NCI-H1694 treated with DMSO at 0.1 percent for 48 hours (cell line): ENCODE measurements around the gene FMN2.
"Not testable (repeated sequence)": the region's sequence is repeated elsewhere in the genome, so short reads cannot be mapped to it uniquely, and the experiment has no call there.

Source experiments
- DNase-seq: peaks from one replicate; lab custom pipeline; 2025; lab: John Stamatoyannopoulos, UW

FMN2 gene

GRCh38 chr1:240254778-240255291, 163.2 kb downstream of the FMN2 start:
- DNase-seq, result no peak

DNA sequence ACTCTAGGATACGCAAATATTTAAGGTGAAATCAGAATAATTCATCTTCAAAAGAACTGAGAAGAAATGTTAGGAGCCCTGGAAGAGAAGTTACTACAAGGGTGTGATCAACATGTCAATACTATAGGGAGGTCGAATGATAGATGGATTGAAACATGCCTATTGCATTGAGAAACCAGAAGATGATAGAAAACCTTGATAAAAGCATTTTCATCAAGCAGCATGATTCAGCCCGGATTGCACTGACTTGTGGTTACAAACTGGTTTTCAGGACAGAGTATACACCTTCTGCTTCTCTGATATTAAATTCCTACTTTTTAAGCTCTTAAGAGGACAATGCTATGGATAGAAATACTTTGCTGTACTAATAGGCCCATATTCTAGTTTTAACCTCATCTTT, 164.2 kb downstream of the FMN2 start:
- DNase-seq, result no peak

GRCh38 chr1:240256836-240257503, 165.3 kb downstream of the FMN2 start:
- no peak for DNase-seq

DNA sequence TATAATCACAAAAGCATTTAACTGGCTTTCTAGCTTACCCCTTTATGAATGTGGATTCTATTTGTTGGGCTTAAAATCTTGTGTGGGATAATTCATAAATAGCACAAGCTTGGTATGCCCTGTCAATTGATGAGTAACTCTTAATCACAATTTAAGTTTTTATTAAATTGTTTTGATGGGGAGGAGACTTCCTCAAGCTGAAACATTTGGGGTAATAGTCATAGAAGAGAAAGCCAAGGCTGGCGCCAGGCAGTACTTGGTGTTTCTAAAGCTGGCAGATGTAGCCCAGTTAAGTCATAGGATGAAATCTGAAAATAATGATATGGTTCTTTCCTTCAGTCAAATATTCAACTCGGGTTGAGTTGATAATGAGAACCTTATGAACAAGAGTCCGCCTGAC, 167.2 kb downstream of the FMN2 start:
- DNase-seq, result no peak

GRCh38 chr1:240264494-240264893, 172.8 kb downstream of the FMN2 start:
- not testable (repeated sequence) for DNase-seq

GRCh38 chr1:240271081-240271480, 179.4 kb downstream of the FMN2 start:
- no peak for DNase-seq

DNA sequence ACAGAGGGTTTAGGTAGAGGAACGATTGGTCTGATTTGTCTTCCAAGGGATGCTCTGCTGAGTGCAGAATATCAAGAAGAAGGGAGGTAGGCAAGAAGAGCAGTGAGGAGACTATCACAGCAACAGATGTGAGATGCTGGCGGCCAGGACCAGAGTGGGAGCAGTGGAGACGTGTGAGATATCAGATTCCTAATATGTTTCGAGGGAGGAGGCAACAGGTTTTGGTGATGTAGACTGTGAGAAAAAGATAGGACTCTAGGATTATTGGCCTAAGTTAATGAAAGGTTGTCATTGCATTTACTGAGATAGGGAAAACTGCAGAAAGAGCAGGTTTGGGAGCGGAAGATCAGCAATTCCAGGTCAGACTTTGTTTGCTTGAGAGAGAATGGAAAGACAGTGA, 182.9 kb downstream of the FMN2 start:
- no peak for DNase-seq

DNA sequence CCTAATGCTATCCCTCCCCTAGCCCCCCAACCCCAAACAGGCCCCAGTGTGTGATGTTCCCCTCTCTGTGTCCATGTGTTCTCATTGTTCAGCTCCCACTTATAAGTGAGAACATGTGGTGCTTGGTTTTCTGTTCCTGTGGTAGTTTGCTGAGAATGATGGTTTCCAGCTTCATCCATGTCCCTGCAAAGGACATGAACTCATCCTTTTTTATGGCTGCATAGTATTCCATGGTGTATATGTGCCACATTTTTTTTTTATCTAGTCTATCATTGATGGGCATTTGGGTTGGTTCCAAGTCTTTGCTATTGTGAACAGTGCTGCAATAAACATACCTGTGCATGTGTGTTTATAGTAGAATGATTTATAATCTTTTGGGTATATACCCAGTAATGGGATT, 183.5 kb downstream of the FMN2 start:
- not testable (repeated sequence) for DNase-seq

DNA sequence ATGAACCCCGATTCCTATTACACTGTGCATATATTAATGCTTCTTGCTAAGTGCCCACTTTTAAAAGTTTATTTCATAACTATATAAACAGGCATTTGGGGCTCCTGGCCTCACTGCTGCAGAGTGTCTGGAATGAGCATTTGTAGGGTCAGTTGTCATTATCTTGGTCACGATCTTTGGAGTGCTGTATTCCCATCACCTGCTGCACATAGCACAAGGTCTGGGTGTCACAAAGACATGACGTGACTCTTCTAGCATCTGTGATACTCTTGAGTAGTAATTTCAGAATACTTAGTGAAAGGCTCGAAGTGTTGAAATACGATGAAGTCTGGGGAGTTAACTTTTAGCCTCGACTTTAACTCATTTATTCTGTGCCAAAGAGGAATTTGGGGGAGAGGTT, 186.4 kb downstream of the FMN2 start:
- DNase-seq, result no peak

- no peak for DNase-seq
Measured at GRCh38 chr1:240280560-240281322, 189.1 kb downstream of the FMN2 start.

- DNase-seq, result no peak
Measured at GRCh38 chr1:240282061-240282830, 190.6 kb downstream of the FMN2 start.

GRCh38 chr1:240284656-240285414, 193.2 kb downstream of the FMN2 start:
- DNase-seq, result no peak

DNA sequence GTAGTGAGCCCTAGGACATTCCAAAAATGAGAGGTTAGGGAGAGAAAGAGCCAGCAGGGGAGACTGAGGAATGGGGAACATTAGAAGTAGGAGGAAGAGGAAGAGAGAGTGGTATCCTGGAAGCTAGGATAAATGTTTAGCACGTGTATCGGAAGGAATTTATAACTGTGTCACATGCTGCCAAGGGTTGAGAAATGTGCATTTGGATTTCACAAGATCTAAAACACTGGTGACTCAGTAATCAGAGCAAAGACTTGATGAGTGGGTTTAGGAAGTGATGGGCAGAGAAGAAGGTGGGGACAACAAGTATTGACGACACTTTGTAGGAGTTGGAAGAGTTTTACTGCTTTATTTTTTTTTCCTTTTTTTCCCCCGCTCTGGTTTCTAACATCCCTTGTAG, 193.9 kb downstream of the FMN2 start:
- DNase-seq, result no peak

GRCh38 chr1:240287722-240288121, 196.0 kb downstream of the FMN2 start:
- DNase-seq, result no peak

- no peak for DNase-seq
Measured at GRCh38 chr1:240293706-240294105, 202.0 kb downstream of the FMN2 start.

DNA sequence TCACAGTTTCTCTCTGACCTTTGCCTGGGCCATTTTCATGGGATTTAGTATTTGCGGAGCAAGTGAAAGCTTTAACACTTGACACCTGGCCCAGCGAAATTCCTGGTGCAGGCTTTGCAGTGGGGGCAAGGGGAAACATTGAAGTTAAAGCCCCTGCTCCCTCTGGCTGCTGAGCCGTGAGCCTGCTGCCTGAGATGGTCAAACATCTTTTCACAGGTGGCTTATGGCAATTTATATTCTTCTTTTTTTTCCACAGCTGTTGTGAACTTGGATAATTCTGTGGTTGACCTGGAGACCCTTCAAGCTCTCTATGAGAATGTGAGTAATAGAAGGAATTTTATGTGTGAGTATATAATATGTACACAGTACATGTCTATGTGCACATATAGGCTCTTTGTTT, 202.9 kb downstream of the FMN2 start:
- DNase-seq, result no peak

DNA sequence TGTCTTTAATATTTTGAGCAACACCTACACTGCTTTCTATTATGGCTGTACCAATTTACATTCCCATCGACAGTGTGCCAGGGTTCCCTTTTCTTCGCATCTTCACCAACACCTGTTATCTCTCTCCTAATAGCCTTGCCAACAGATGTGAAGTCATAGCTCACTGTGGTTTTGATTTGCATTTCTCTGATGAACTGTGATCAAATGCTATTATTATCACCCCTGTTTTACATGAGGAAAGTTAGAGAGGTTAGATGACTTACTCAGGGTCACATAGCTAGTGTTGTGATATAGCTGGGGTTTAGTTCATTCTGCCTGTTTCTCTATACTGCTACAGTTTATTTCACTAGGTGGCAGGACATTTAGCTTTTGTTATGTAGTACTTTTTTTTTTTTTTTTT, 204.1 kb downstream of the FMN2 start:
- DNase-seq, result no peak

GRCh38 chr1:240304466-240304865, 212.8 kb downstream of the FMN2 start:
- DNase-seq, result no peak

DNA sequence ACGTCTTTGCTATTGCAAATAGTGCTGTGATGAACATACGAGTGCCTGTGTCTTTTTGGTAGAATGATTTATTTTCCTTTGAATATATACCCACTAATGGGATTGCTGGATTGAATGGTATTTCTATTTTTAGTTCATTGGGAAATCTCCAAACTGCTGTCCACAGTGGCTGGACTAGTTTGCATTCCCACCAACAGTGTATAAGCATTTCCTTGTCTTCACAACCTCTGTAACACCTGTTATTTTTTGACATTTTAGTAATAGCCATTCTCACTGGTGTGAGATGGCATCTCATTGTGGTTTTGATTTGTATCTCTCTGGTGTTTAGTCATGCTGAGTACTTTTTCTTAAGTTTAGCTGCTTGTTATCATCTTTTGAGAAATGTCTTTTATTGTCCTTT, 215.0 kb downstream of the FMN2 start:
- DNase-seq, result no peak

DNA sequence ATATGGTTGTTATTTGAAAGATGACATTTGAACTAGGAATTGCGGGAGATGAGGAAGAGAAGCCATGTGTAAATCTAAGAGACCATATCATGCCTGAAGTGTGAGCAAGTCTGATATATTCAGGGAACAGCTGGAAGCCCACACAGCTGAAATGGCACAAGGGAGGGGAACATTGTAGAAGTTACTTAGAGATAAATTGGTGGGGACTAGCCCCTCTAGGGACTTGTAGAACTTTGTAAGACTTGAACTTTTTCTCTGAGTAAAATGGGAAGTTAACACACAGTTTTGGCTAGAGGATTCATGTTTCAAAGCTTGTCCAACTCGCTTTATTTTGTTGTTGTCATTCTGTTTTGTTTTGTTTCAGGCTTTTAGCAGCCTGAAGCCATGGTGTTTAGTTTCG, 216.4 kb downstream of the FMN2 start:
- DNase-seq, result no peak

GRCh38 chr1:240309769-240310168, 218.1 kb downstream of the FMN2 start:
- no peak for DNase-seq
